Loucy (cell line): ENCODE measurements around the gene SEMA3D.

ENCODE experiments used
- CTCF ChIP-seq: fragments of 200-600 bp; sonication (generic); conservative IDR thresholded peaks from 2 replicates; pipeline ENCODE4 v1.5.1; 2014; ENCODE audit warnings: mild to moderate bottlenecking, antibody characterized with exemption, low read length
- EZH2phosphoT487 ChIP-seq: fragments of 200-600 bp; IDR thresholded peaks from 2 replicates; pipeline ENCODE4 v1.6.1; 2018; ENCODE audit warnings: antibody characterized with exemption, mild to moderate bottlenecking, moderate library complexity, borderline replicate concordance

GRCh38 chr7:85101347-85101746 is 85.5 kb downstream of the SEMA3D start:
- no peak for TF ChIP-seq CTCF
- no peak for TF ChIP-seq EZH2phosphoT487
